HepG2 (cell line): ENCODE data around the gene CTNNBL1. TPM values are rescaled to one million over a fixed set of nuclear protein-coding genes. Genes with fewer than 3 reads are reported as not detected.

Experiments
- CREM ChIP-seq, 2 experiments: sonication (generic) in 1 of 2; formaldehyde crosslinking in 1 of 2; IDR thresholded peaks; 2 replicates each; pipeline versions ENCODE4 v1.4.0 to v1.6.1; 2016 to 2020; ENCODE audit warnings: antibody characterized with exemption in 1 of 2, mild to moderate bottlenecking in 1 of 2, missing genetic modification reagents in 1 of 2
- GLMP ChIP-seq: sonication (generic); formaldehyde crosslinking; IDR thresholded peaks from 2 replicates; pipeline ENCODE4 v1.9.0; 2021; ENCODE audit warnings: missing genetic modification reagents, mild to moderate bottlenecking, borderline replicate concordance
- KDM6A ChIP-seq: IDR thresholded peaks from 2 replicates; pipeline ENCODE4 v1.6.1; 2016; ENCODE audit warnings: low read depth
- MATR3 ChIP-seq: sonication (generic); formaldehyde crosslinking; IDR thresholded peaks from 2 replicates; pipeline ENCODE4 v1.4.0; 2020; ENCODE audit warnings: missing genetic modification reagents
- NFKBIZ ChIP-seq: IDR thresholded peaks from 2 replicates; pipeline ENCODE4 v1.6.1; 2018; ENCODE audit warnings: missing genetic modification reagents, missing compliant biosample characterization
- RELA ChIP-seq: sonication (generic); formaldehyde crosslinking; IDR thresholded peaks from 2 replicates; pipeline ENCODE4 v1.4.0; 2020; ENCODE audit warnings: missing genetic modification reagents
- SMAD3 ChIP-seq: sonication (generic); formaldehyde crosslinking; IDR thresholded peaks from 2 replicates; pipeline ENCODE4 v1.4.0; 2020; ENCODE audit warnings: missing genetic modification reagents
- SOX6 ChIP-seq, 2 experiments: fragments of 450-650 bp in 1 of 2; sonication (generic) in 1 of 2; formaldehyde crosslinking in 1 of 2; IDR thresholded peaks; 2 replicates each; pipeline versions ENCODE4 v1.4.0 to v1.6.1; 2017 to 2020; ENCODE audit warnings: antibody characterized with exemption in 1 of 2, mild to moderate bottlenecking in 1 of 2, missing genetic modification reagents in 1 of 2
- TCF7 ChIP-seq: sonication (generic); IDR thresholded peaks from 2 replicates; pipeline ENCODE4 v1.6.1; 2016; ENCODE audit warnings: antibody characterized with exemption, low read depth
- ZNF232 ChIP-seq: sonication (generic); formaldehyde crosslinking; IDR thresholded peaks from 2 replicates; pipeline ENCODE4 v1.4.0; 2020; ENCODE audit warnings: missing genetic modification reagents, borderline replicate concordance
- ZNF276 ChIP-seq: sonication (generic); formaldehyde crosslinking; IDR thresholded peaks from 2 replicates; pipeline ENCODE4 v1.4.0; 2020; ENCODE audit warnings: mild to moderate bottlenecking, low read depth, missing genetic modification reagents
- ZNF292 ChIP-seq: sonication (generic); formaldehyde crosslinking; IDR thresholded peaks from 2 replicates; pipeline ENCODE4 v1.8.1; 2022; ENCODE audit warnings: mild to moderate bottlenecking, low read depth, missing genetic modification reagents, borderline replicate concordance
- ZNF431 ChIP-seq: sonication (generic); formaldehyde crosslinking; IDR thresholded peaks from 2 replicates; pipeline ENCODE4 v1.9.0; 2022; ENCODE audit warnings: missing genetic modification reagents, low read depth, mild to moderate bottlenecking, borderline replicate concordance
- ZNF432 ChIP-seq: sonication (generic); formaldehyde crosslinking; IDR thresholded peaks from 2 replicates; pipeline ENCODE4 v1.5.0; 2020; ENCODE audit warnings: missing genetic modification reagents, mild to moderate bottlenecking, borderline replicate concordance
- ZNF564 ChIP-seq: sonication (generic); formaldehyde crosslinking; IDR thresholded peaks from 2 replicates; pipeline ENCODE4 v1.8.1; 2023; ENCODE audit warnings: mild to moderate bottlenecking, missing genetic modification reagents
- ZNF567 ChIP-seq: sonication (generic); formaldehyde crosslinking; IDR thresholded peaks from 2 replicates; pipeline ENCODE4 v1.8.1; 2023; ENCODE audit warnings: mild to moderate bottlenecking, missing genetic modification reagents, borderline replicate concordance
- ZSCAN25 ChIP-seq: sonication (generic); formaldehyde crosslinking; IDR thresholded peaks from 2 replicates; pipeline ENCODE4 v1.8.0; 2022; ENCODE audit warnings: mild to moderate bottlenecking, missing genetic modification reagents
- polyA plus RNA-seq, 8 experiments: library from polyadenylated mRNA; depleted of rRNA in 3 of 8; stranded (reverse) in 7 of 8; unstranded in 1 of 8; fragments of >200 nt; fragmentation: Illumina TruSeq in 4 of 8; extraction: Trizol in 4 of 8; gene quantifications; 2 replicates each; pipeline versions ENCODE4 v1.2.1 to v1.2.3, GENCODE V29; 2011 to 2016; ENCODE audit warnings: low read depth in 4 of 8, missing spikeins in 1 of 8, mixed read lengths in 1 of 8; ENCODE audit not compliant: insufficient read depth in 1 of 8
- total RNA-seq, 5 experiments: library from RNA; depleted of rRNA; stranded (reverse); fragments of >200 nt; fragmentation: Illumina TruSeq; extraction: Trizol; gene quantifications; 2 replicates each; pipeline ENCODE4 v1.2.3, GENCODE V29; 2016; ENCODE audit warnings: low read depth in 1 of 5
- TF ChIP-seq, protein P1 (sequence below): sonication (generic); formaldehyde crosslinking; IDR thresholded peaks from 2 replicates; pipeline ENCODE4 v1.4.0; 2020; ENCODE audit warnings: mild to moderate bottlenecking, missing genetic modification reagents
- TF ChIP-seq, protein P2 (sequence below): IDR thresholded peaks from 2 replicates; pipeline ENCODE4 v1.6.1; 2016; ENCODE audit warnings: control low read depth
- TF ChIP-seq, protein P3 (sequence below): sonication (generic); formaldehyde crosslinking; IDR thresholded peaks from 2 replicates; pipeline ENCODE4 v1.4.0; 2020; ENCODE audit warnings: missing genetic modification reagents, borderline replicate concordance

CTNNBL1 gene
- total and polyA plus RNA-seq, 2 of the 13 experiments (the other 11 are each of a cell fraction or from before 2014, with no cell fraction given): 49.3 to 94.6 TPM

DNA sequence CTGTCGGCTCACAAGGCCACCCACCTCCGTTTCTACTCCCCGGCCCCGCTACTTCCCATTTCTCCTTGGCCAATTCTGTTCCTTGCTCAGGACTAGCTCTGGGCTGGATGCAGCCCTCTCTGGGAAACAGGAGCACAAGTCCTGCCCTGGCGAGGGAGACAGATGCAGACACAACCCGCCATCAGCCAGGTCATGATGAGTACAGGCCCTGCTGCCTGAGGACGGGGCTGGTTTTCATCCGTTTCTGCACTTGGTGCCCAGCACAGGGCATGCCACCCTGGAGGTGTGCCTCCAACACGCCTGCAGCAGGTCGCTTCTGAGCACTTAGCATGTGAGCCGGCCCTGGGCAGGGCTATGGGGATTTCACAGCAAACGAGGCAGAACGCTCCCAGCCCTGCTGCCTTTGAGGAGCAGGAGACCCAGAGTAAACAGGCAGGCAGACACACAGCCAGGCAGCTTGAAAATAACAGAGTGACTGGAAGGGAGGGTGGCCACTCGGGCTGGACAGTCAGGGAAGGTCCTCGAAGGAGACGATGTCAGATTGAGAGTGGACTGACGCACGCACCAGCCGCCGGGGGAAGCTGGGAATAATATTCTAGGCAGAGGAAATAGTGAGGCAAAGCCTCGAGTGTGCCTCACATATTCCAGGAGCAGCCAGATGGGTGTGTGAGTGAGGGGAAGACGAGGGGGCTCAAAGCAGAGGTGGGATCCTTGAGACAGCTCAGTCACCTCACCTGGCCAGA lies 187.9 kb downstream of the CTNNBL1 start (continued):
- TF ChIP-seq TCF7 (no peak), SMAD3 (CRISPR knock-in tag) (no peak), ZNF232 (CRISPR knock-in tag) (no peak), ZNF276 (CRISPR knock-in tag) (no peak), NFKBIZ (no peak), CREM (IDR thresholded peaks at IDR 0.05) (no peak), CREM (CRISPR knock-in tag; IDR thresholded peaks at IDR 0.05) (no peak), SOX6 (IDR thresholded peaks at IDR 0.05) (no peak), SOX6 (CRISPR knock-in tag; IDR thresholded peaks at IDR 0.05) (no peak; the same call in 1 of the 2 replicates), GLMP (CRISPR knock-in tag) (no peak), ZNF292 (CRISPR knock-in tag) (0 out of 2 replicates have a peak, but pooled peaks have one; percentile 63), RELA (CRISPR knock-in tag) (no peak), MATR3 (CRISPR knock-in tag) (no peak), ZNF567 (CRISPR knock-in tag) (no peak), ZNF432 (CRISPR knock-in tag) (no peak), KDM6A (CRISPR knock-in tag) (no peak; the same call in 1 of the 2 replicates), ZSCAN25 (CRISPR knock-in tag) (no peak), ZNF431 (CRISPR knock-in tag) (no peak), ZNF564 (CRISPR knock-in tag) (no peak)
- TF ChIP-seq, protein P1, sequence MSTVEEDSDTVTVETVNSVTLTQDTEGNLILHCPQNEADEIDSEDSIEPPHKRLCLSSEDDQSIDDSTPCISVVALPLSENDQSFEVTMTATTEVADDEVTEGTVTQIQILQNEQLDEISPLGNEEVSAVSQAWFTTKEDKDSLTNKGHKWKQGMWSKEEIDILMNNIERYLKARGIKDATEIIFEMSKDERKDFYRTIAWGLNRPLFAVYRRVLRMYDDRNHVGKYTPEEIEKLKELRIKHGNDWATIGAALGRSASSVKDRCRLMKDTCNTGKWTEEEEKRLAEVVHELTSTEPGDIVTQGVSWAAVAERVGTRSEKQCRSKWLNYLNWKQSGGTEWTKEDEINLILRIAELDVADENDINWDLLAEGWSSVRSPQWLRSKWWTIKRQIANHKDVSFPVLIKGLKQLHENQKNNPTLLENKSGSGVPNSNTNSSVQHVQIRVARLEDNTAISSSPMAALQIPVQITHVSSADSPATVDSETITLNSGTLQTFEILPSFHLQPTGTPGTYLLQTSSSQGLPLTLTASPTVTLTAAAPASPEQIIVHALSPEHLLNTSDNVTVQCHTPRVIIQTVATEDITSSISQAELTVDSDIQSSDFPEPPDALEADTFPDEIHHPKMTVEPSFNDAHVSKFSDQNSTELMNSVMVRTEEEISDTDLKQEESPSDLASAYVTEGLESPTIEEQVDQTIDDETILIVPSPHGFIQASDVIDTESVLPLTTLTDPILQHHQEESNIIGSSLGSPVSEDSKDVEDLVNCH (CRISPR knock-in tag): no peak
- TF ChIP-seq, protein P2, sequence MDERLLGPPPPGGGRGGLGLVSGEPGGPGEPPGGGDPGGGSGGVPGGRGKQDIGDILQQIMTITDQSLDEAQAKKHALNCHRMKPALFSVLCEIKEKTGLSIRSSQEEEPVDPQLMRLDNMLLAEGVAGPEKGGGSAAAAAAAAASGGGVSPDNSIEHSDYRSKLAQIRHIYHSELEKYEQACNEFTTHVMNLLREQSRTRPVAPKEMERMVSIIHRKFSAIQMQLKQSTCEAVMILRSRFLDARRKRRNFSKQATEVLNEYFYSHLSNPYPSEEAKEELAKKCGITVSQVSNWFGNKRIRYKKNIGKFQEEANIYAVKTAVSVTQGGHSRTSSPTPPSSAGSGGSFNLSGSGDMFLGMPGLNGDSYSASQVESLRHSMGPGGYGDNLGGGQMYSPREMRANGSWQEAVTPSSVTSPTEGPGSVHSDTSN: no peak
- TF ChIP-seq, protein P3, sequence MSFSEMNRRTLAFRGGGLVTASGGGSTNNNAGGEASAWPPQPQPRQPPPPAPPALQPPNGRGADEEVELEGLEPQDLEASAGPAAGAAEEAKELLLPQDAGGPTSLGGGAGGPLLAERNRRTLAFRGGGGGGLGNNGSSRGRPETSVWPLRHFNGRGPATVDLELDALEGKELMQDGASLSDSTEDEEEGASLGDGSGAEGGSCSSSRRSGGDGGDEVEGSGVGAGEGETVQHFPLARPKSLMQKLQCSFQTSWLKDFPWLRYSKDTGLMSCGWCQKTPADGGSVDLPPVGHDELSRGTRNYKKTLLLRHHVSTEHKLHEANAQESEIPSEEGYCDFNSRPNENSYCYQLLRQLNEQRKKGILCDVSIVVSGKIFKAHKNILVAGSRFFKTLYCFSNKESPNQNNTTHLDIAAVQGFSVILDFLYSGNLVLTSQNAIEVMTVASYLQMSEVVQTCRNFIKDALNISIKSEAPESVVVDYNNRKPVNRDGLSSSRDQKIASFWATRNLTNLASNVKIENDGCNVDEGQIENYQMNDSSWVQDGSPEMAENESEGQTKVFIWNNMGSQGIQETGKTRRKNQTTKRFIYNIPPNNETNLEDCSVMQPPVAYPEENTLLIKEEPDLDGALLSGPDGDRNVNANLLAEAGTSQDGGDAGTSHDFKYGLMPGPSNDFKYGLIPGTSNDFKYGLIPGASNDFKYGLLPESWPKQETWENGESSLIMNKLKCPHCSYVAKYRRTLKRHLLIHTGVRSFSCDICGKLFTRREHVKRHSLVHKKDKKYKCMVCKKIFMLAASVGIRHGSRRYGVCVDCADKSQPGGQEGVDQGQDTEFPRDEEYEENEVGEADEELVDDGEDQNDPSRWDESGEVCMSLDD (CRISPR knock-in tag): no peak
